GM18498 (cell line): ENCODE data around the gene CHFR.
"Not testable (repeated sequence)": the region's sequence is repeated elsewhere in the genome, so short reads cannot be mapped to it uniquely, and the experiment has no call there.

Source experiments
- ATAC-seq: cut with Tn5 transposase; IDR thresholded peaks from one replicate; pipeline ENCODE4 v1.9.1; 2021; ENCODE audit warnings: mild to moderate bottlenecking, moderate library complexity; ENCODE audit not compliant: unreplicated experiment

The CHFR gene

DNA sequence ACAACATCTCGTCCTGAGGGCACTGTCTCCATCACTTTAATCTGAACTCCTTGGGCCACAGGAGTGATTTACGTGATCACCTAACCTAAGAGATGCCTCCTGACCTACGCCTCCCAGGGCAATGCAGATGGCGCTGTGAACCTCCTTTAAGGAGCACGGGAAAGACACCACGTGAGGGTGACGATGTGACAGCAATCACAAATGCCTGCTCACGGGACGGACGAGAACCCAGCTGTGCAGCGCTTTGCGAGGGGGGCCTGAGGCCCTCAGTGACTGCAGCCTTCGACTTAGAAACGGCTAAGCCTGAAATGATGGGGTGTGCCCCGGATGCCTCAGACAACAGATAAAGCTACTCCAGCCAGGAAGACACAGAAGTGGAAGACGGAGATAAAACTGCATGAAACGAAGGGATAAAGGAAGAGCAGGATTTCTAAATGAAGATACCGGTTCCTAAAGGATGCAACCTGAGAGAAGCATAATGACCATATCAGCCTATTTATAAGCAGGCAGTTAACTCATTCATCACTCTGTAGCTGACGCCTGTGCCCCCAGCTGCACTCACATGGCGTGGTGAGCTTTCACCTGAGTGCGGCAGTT, 44.9 kb downstream of the CHFR start:
- no peak for ATAC-seq

DNA sequence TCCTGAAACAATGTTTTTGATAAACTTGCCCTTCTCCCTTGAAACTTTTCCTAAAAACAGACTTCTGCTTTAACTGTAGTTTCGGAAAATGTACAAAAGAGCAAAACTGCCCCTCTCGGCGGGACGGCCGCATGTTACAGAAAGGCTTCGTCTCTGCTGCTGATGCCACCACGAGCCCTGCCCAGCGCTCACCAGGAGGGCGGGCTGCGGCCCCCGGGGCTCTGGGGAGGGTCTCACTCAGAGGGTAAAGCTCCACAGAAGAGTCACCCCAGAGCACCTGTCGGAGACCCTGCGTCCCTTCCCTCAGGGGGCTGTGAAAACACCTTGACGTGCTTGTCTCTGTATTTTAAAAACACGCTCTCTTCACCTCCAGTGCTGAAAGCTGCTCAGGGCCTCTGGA, 46.3 kb downstream of the CHFR start:
- no peak for ATAC-seq

DNA sequence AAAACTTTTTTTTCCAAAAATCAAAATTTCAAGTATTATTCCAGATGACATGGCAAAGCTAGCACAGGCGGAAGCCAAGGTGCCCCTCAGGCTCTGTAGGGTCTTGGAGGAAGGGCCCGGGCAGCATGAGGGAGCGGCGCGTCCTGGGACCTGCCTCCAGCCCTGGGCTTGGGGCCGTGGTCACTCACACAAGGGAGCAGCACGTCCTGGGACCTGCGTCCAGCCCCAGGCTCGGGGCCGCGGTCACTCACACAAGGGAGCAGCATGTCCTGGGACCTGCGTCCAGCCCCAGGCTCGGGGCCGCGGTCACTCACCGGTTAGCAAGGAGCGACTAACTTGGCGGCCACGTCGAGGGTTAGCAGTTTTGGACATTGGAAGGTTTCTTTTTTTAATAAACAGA, 46.9 kb downstream of the CHFR start:
- ATAC-seq, result no peak

DNA sequence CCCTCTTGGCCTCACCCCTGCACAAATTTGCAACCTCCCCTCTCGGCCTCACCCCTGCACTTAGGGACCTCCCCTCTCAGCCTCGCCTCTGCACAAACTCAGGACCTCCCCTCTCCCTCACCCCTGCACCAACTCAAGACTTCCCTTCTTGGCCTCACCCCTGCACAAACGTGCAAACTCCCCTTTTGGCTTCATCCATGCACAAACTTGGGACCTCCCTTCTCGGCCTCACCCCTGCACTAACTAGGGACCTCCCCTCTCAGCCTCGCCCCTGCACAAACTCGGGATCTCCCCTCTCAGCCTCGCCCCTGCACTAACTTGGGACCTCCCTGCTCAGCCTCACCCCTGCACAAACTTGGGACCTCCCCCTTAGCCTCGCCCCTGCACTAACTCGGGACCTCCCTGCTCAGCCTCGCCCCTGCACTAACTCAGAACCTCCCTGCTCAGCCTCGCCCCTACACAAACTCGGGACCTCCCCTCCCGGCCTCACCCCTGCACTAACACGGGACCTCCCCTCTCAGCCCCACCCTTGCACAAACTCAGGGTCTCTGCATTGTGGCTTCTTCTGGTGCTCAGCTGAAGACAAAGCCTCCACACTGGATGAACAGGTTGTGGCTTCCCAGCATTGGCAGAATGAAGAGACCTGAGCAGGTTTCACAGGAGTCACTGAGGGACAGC, 47.7 kb downstream of the CHFR start:
- no peak for ATAC-seq

DNA sequence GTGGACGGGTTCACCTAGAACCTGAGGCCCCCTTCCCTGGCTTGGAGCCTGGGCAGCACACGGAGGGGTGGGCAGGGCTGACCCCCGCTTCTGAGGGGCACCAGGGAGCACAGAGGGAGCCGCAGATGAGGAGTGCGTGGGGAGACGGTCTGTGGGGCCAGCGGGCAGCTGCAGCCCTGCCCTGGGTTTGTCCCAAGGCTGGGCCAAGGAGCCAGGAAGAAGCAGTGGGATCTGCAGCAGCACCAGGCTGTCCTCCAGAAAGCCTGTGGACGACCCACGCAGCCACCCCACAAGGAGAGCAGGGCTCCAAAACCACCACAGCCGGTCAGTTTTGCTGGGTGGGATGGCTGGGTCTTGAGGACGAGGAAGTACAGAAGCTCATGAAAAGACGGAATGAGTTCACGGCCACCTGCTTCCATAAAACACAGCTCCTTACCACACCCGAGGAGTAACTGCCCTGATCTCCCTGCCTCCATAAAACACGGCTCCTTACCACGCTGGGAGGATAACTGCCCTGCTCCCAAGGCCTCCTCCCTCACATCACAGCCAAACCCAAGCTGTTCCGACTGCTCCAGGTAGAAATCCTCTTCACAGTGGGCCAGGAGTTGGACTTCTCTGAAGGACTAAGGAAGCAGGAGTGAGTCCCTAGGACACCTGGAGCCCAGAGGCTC, 48.9 kb downstream of the CHFR start:
- no peak for ATAC-seq

DNA sequence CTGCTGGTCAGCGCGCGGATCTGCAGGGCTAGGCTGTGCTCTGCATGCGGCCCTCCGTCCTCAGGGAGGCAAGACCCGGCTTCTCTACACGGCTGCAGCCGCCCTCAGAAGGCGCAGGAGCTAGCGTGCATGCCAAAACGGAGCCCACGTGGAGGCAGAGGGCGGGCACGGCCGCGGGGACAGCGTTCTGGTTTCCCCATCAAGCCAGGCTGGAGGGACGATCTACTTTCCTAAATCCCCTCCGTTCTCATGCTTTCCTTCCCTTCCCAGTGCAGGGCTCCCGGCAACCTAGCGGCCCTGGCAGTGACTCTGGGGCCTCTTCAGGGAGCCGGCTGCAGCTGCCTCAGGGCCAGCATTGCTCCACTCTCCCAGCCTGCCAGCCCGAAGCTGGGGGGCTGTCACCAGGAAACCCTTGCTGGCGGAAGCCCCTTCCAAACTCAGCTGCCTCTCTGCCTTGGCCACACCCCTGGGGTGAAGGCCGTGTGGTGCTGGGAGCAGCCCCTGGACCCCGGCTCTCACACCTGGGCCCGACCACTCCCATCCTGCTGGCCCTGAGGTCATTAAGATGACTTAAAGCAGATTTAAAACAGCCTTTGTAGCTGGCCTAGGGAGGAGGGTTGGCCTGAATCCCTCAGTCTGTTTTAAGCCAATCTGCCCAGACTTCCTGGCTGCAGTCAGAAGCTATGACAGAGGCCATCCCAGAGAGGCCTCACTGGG, 49.6 kb downstream of the CHFR start:
- no peak for ATAC-seq

DNA sequence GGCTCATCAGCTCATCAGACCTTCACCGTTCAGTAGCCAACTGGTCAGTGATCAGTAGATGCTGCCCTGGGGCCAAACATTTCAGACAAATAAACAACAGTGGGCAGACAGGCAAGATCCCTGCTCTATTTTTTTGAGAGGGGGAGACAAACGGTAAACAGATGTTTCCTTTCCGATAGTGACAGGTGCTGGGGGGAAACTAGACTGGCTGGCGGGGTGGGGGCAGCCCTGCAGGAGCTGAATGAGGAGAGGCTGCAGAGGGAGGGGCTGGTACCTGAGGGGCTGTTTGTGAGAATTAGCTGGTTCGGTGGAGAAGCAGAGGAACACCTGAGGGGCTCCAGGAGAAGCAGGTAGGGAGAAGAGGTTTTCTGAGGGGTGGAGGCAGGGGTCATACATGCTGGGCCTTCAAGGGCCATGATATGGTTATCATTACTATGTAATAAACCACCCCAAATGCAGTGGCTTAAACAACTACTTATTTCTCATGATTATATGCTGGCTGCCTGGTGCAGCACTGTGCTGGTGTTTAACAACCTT, 50.5 kb downstream of the CHFR start:
- ATAC-seq, result no peak

DNA sequence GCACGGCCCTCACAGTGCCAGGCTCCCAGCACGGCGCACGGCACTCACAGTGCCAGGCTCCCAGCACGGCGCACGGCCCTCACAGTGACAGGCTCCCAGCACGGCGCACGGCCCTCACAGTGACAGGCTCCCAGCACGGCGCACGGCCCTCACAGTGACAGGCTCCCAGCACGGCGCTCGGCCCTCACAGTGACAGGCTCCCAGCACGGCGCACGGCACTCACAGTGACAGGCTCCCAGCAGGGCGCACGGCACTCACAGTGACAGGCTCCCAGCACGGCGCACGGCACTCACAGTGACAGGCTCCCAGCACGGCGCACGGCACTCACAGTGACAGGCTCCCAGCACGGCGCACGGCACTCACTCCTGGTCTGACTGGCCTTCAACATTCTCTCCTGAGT, 51.2 kb downstream of the CHFR start:
- ATAC-seq, result not testable (repeated sequence)

DNA sequence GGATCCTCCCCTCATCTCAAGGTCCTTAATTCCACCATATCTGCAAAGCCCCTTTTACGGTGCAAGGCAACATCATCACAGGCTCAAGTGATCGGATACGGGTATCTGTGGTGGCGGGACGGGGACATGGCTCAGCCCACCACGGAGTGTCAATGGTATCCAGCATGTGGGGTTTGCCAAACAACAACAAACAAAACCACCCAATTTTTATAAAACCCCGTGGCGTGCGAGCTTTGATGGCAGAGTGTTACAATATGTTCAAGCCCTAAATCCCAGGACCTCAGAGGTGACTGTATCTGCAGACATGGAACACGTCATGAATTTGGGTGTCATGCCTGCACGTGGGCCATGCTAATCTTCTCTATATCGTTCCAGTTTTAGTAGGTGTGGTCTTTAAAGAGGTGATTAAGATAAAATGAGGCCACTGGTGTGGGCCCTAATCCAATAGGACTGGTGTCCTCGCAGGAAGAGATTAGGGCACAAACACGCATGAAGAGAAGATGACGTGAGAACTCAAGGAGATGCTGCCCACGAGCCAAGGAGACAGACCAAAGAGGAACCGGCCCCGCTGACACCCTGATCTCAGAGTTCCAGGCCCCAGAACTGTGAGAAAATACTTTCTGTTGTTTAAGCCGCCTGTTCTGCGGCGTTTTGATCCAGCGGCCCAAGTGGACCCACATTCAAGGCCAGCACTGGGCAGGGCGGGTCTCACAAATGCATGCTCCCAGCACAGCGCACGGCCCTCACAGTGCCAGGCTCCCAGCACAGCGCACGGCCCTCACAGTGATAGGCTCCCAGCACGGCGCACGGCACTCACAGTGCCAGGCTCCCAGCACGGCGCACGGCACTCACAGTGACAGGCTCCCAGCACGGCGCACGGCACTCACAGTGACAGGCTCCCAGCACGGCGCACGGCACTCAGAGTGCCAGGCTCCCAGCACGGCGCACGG, 52.1 kb downstream of the CHFR start:
- ATAC-seq, result no peak

DNA sequence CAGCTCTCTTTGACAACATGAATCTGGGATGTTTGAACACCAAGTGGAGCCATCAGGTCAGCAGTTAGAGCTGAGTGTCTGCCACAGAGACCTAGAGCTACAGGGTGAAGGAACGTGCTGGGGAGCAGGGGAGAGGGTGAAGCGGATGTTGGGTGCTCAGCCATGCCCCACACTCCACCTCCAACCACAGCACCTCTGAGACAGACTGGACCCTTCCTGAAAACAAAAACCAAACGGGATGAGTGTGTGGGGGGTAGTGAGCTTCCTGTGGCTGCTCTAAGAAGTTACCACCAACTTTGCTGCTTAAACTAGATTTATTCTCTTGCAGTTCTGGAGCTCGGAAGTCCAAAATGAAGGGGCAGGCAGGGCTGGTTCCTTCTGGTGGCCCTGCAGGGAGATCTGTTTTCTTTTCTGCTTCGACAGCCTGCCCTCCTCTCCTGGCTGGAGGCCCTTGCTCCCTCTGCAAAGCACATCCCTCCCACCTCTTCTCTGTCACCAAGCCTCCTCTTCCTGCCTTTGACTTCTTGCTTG, 53.2 kb downstream of the CHFR start:
- no peak for ATAC-seq

DNA sequence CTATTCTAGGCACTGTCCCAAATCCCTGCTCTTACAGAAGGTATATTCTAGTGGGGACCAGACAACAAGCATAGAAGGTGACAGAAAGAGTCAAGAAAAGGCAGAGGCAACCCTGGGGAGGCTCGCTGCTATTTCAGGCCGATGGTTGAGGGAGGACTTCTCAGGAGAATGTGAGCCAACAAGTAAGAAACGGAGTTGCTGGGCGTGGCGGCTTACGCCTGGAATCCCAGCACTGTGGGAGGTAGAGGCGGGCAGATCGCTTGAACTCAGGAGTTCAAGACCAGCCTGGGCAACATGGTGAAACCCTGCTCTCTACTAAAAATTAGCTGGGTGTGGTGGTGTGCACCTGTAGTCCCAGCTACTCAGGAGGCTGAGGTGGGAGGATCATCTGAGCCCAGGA, 54.1 kb downstream of the CHFR start:
- ATAC-seq, result no peak

DNA sequence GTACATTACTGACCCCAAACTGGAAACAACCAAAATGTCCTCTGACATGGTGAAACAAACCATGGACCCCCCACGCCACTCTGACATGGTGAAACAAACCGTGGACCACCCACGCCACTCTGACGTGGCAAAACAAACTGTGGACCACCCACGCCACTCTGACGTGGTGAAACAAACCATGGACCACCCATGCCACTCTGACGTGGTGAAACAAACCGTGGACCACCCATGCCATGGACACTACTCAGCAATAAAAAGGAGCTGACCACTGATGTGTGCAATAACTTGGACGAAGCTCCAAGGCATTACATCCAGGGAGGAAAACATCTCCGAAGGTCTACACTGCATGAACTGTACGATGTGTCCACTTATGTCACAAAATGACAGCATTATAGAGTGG, 55.6 kb downstream of the CHFR start:
- no peak for ATAC-seq

DNA sequence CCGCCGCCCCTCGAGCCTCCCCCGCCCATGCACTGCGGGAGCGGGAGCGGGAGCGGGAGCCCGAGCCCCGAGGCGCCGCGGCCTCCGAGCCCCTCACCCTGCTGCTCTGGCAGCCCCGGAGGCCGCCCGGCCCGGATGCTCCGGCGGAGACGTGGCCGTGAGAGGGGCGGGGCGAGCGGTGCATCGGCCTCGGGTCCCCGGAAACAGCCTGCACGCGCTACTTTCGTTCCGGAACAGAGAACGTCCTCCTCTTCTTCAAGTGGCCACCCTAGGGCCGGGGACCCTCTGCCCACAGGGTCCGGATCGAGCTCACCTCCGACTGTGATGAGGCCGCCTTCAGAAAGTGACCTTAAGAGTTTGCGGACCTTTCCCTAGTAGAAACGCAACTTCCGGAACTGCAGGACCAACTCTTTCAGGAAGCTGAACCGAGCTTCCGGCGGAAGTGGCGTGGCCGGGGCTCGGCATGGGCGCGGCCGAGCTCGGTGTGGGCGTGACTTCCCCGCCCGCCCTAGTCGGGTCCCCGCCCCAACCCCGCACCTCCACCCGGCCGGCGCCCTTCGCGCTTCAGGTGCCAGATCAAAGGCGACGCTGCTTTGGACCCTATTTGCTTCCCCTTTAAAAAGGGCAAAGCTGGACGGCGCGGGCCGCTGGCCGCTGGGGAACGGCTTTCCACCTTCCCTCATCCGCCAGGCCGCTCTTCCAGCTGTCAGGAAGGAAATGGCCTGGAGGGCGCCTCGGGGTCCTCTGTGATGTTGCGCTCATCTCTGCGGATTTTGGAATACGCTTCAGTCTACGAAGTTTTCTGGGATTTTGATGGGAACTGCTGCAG, 58.5 kb downstream of the CHFR start, which contains the start of gene GOLGA3:
Gene GOLGA3, minus strand, starts transcription at position 164 of the 829 bp plus-strand sequence. CDS start 6,741 bp downstream, outside the sequence.
- peak; percentile 86 for ATAC-seq

DNA sequence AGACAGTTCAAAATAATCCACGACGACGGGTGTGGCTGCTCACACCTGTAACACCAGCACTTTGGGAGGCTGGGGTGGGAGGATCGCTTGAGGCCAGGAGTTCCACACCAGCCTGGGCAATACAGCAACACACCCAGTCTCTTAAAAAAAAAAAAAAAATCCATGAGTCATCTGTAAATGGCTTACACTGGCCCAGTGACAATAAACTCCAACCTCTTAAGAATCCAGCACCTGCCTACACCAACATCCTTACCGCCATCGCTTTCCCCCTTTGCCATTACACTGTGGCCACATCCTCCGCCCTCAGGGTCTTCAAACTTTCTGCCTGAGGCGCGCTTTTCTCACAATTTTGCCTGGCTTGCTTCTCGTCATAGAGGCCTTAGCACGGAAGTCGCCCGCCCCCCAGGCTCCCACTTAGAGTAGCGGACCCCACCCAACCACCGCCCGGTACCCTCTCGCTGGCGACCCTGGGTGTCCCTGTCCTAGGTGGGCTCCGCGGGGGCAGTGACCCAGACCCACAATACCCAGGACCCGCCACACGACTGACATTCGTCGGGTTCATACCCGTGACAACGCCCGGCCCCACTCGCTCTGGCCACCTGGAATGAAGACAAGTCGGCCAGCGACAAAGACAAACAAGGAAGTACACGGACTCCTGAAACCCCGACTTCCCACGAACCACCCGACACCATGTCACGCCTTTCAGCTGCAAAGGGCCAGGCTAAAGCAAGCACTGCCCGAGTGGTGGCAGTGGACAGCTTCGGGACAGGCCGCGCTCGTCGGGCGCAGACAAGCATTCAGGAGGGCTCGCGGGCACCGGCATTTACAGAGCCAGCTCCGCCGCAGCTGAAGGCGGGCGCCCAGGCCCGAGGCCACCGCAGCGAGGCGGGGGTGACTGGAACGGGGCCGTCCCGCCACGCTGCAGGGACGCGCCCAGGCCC, 59.4 kb downstream of the CHFR start:
- peak; percentile 28 for ATAC-seq

DNA sequence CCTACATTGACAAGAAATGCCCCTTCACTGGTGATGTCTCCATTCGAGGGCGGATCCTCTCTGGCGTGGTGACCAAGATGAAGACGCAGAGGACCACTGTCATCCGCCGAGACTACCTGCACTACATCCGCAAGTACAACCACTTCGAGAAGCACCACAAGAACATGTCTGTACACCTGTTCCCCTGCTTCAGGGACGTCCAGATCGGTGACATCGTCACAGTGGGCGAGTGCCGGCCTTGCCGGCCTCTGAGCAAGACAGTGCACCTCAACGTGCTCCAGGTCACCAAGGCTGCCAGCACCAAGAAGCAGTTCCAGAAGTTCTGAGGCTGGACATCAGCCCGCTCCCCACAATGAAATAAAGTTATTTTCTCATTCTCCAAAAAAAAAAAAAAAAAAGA, 61.5 kb downstream of the CHFR start:
- ATAC-seq, result no peak

DNA sequence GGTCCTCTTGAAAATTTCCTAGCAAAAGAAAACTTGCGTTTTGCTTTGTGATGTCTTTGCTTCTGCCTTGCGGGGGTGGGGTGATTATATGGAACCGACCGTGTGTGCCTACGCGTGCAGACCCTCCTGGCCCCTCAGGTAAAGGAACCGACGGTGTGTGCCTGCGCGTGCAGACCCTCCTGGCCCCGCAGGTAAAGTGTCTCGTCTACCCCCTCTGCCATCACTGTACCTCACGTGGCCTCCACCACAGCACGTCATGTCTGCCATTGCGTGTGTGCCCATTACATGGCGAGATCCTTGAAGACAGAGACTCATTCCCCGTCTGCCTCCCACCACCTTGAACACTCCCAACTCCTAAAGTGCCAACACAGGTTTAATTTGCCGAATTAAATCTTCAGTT, 62.3 kb downstream of the CHFR start:
- no peak for ATAC-seq

DNA sequence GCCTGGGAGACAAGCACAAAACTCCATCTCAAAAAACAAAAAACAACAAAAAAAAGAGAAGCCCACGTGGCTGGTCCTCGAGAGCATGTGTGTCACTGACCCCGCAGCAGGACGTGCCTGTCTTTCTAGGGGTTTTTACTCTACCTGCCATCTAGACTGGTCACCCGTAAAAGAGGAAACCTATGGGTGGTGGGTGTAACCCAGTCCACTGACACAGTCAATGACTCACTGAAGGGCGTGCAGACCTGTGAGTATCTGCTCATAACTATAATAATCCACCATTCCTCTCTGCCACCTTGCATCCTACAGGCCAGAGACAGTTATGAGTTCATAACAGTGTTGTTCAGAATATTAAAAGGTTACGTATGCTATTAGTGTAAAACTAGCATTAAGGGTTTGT, 63.4 kb downstream of the CHFR start:
- ATAC-seq, result no peak

DNA sequence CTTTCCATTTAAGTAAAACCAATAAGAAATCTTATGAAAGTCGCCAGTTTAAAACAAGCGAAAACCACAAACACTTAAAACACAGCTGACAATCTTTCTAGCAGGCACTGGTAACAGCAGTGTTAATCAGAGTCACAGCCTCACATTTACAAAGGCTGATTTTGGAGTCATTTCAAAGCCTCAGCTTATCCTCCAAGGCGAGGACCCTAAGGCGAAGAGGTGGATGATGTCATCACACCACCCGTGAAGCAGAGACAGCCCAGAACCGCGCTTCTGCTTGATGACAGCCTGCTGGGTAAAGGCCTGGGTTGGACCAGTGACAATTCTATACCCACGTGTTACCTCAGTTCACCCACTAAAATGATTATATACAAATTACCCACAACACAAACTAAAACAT, 68.8 kb downstream of the CHFR start:
- ATAC-seq, result no peak
